ENCODE data around the gene WWTR1.

Gene WWTR1

GRCh38 chr3:149638228-149639092, 19.4 kb downstream of the WWTR1 start:
- no peak for DNase-seq (ENCODE audit: low read depth)
- H3K4me3 ChIP-seq (ENCODE audit: low read depth, low read length): no peak overlapping the region
- TF ChIP-seq, protein P1, sequence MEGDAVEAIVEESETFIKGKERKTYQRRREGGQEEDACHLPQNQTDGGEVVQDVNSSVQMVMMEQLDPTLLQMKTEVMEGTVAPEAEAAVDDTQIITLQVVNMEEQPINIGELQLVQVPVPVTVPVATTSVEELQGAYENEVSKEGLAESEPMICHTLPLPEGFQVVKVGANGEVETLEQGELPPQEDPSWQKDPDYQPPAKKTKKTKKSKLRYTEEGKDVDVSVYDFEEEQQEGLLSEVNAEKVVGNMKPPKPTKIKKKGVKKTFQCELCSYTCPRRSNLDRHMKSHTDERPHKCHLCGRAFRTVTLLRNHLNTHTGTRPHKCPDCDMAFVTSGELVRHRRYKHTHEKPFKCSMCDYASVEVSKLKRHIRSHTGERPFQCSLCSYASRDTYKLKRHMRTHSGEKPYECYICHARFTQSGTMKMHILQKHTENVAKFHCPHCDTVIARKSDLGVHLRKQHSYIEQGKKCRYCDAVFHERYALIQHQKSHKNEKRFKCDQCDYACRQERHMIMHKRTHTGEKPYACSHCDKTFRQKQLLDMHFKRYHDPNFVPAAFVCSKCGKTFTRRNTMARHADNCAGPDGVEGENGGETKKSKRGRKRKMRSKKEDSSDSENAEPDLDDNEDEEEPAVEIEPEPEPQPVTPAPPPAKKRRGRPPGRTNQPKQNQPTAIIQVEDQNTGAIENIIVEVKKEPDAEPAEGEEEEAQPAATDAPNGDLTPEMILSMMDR (IDR thresholded peaks at IDR 0.05; ENCODE audit: low read depth, low read length, missing control alignments): no peak

DNA sequence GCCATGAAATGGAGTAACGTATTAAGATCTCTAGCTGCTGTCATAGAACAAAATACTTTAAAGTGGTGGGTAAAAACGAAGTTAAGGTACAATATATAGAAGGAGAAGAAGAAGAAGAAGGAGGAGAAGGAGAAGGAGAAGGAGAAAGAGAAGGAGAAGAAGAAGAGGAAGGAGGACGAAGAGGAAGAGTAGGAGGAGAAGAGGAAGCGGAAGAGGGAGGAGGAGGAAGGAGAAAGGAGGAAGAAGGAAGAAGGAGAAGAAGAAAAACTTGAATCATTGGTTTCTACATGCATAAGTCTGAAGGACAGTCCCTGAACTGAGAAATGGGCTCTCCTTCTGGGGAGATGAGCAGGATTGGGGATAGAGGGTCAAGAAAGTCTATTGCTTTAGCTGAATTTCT, 22.4 kb downstream of the WWTR1 start:
- TF ChIP-seq, protein P1 (IDR thresholded peaks at IDR 0.05; ENCODE audit: low read depth, low read length, missing control alignments): no peak
- H3K4me3 ChIP-seq (ENCODE audit: low read depth, low read length): no peak overlapping the region
- DNase-seq (ENCODE audit: low read depth): no peak

DNA sequence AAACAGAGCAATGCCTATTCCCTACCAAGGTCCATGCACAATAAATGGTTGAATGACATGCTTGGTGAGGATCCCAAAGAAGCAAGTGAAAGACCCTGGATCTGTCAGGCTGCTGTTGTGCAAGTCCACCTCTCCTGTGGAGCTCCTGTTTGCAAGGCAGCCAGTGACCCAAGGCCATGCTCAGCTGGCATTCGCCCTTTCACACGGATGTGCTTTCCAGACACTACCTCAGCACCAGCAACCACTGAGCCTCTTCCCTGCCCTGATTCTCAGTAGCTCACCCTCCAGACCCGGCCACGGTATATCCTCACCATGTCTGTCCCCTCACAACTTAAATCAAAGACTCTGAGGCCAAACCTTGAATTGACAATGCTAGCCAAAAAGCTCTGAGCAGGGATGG, 23.3 kb downstream of the WWTR1 start:
- no peak overlapping the region for H3K4me3 ChIP-seq (ENCODE audit: low read depth, low read length)
- no peak for DNase-seq (ENCODE audit: low read depth)
- TF ChIP-seq, protein P1 (IDR thresholded peaks at IDR 0.05; ENCODE audit: low read depth, low read length, missing control alignments): no peak

- H3K4me3 ChIP-seq (ENCODE audit: low read depth, low read length): no peak overlapping the region
- no peak for DNase-seq (ENCODE audit: low read depth)
- TF ChIP-seq, protein P1 (IDR thresholded peaks at IDR 0.05; ENCODE audit: low read depth, low read length, missing control alignments): no peak
These were observed 23.8 kb downstream of the WWTR1 start for GRCh38 chr3:149634072-149634471.

DNA sequence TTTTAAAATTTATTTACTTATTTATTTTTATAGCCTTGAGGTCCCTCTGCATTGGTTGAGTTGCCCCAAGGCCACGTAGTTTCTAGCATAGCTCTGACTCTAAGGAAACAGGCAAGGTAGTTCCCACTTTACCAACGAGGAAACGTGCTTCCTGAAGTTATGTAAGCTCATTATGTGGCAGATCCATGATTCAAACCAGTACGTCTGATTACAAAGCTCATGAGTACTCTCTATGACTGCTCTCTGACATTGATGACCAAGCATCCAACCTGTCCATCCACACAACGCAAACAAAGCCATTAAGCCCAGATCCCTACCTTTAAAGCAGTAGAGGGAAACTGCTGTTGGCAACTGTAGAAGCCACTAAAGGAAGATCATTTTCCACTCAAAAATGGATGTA, 25.6 kb downstream of the WWTR1 start:
- TF ChIP-seq, protein P1 (IDR thresholded peaks at IDR 0.05; ENCODE audit: low read depth, low read length, missing control alignments): no peak
- no peak overlapping the region for H3K4me3 ChIP-seq (ENCODE audit: low read depth, low read length)
- no peak for DNase-seq (ENCODE audit: low read depth)

DNA sequence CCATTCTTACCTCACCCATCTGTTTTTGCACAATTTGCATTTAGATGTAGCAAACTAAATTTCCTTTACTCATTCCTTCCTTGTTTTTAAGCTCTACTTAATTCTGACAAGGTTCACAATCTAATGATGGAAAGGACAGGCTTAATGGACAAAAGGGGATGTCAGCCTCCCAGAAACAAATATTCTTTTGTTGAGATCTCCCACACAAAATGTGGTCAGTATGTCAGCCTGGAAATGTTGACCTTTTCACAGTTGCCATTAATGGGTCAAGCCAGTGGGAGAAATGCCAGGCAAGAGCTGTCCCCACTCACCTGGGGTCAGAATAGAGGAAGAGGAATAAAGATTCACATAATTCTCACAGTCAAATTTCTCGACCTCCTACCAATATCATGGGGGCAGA, 27.0 kb downstream of the WWTR1 start:
- no peak for DNase-seq (ENCODE audit: low read depth)
- TF ChIP-seq, protein P1 (IDR thresholded peaks at IDR 0.05; ENCODE audit: low read depth, low read length, missing control alignments): no peak
- no peak overlapping the region for H3K4me3 ChIP-seq (ENCODE audit: low read depth, low read length)
